NCI-H1694 treated with DMSO at 0.1 percent for 48 hours (cell line): ENCODE data around the gene CRB3.

Experiments
- DNase-seq: peaks from one replicate; lab custom pipeline; 2025; lab: John Stamatoyannopoulos, UW

CRB3 gene

GRCh38 chr19:6466526-6467248 is 2.6 kb downstream of the CRB3 start:
- no peak for DNase-seq

GRCh38 chr19:6467384-6467783 is 3.3 kb downstream of the CRB3 start:
- no peak for DNase-seq

GRCh38 chr19:6470173-6470572 is 6.1 kb downstream of the CRB3 start:
- DNase-seq, result no peak

GRCh38 chr19:6471076-6471475 is 7.0 kb downstream of the CRB3 start:
- no peak for DNase-seq

- no peak for DNase-seq
These were observed 8.6 kb downstream of the CRB3 start for GRCh38 chr19:6472713-6473112.

GRCh38 chr19:6473647-6474046 is 9.6 kb downstream of the CRB3 start:
- DNase-seq, result no peak

- no peak for DNase-seq
These were observed 11.4 kb downstream of the CRB3 start for GRCh38 chr19:6475321-6476108.

- no peak for DNase-seq
These were observed 12.3 kb downstream of the CRB3 start for GRCh38 chr19:6476155-6476895.

GRCh38 chr19:6476896-6477431 is 12.9 kb downstream of the CRB3 start:
- DNase-seq, result no peak

- no peak for DNase-seq
These were observed 14.7 kb downstream of the CRB3 start for GRCh38 chr19:6478815-6479214.

- DNase-seq, result no peak
These were observed 15.8 kb downstream of the CRB3 start for GRCh38 chr19:6479836-6480398.

- no peak for DNase-seq
These were observed 16.9 kb downstream of the CRB3 start for GRCh38 chr19:6480848-6481415.

GRCh38 chr19:6481541-6482342 is 17.7 kb downstream of the CRB3 start, which contains the start of gene DENND1C:
Gene DENND1C (minus strand): TSS chr19:6481787. CDS start chr19:6481695, 92 bp downstream.
- no peak for DNase-seq

GRCh38 chr19:6482343-6482686 is 18.2 kb downstream of the CRB3 start:
- no peak for DNase-seq

- DNase-seq, result no peak
These were observed 19.2 kb downstream of the CRB3 start for GRCh38 chr19:6483235-6483634.

GRCh38 chr19:6484230-6484629 is 20.2 kb downstream of the CRB3 start:
- DNase-seq, result no peak

- no peak for DNase-seq
These were observed 20.8 kb downstream of the CRB3 start for GRCh38 chr19:6484831-6485230.

GRCh38 chr19:6489278-6490061 is 25.4 kb downstream of the CRB3 start:
- DNase-seq, result no peak

- DNase-seq, result no peak
These were observed 26.1 kb downstream of the CRB3 start for GRCh38 chr19:6490134-6490533.
